Measurements from ENCODE around the gene MARF1.

MARF1 gene

GRCh38 chr16:15689290-15689689, 46.3 kb upstream of the MARF1 start:
- Histone ChIP-seq H3K9ac (ENCODE audit: low read depth, low read length) (no peak overlapping the region), H3K79me2 (ENCODE audit: insufficient read depth, low read length) (peaks cover 7% of the 10 kb centered on the region; the same call in 1 of the 2 replicates), H3K36me3 (ENCODE audit: insufficient read depth, low read length) (peaks cover 97% of the 10 kb centered on the region), H2AFZ (ENCODE audit: low read depth, low read length) (no peak overlapping the region), H3K4me3 (ENCODE audit: low read depth in 1 of 2, low read length in 2 of 2) (no peak overlapping the region), H3K27me3 (ENCODE audit: insufficient read depth, low read length, poor library complexity) (no peaks in the 10 kb centered on the region), H3K9me3 (ENCODE audit: insufficient read depth, low read length, severe bottlenecking) (no peaks in the 10 kb centered on the region), H3K27ac (ENCODE audit: low read length) (no peak overlapping the region), H3K4me1 (ENCODE audit: insufficient read depth, low read length) (no peaks in the 10 kb centered on the region), H3K4me2 (ENCODE audit: insufficient read depth, low read length) (no peak overlapping the region), H4K20me1 (ENCODE audit: insufficient read depth, low read length) (peaks cover 9% of the 10 kb centered on the region; the same call in 1 of the 2 replicates)
- DNase-seq (no peak), ATAC-seq (ENCODE audit: insufficient read depth, low read depth) (no peak)
- TF ChIP-seq CTCF (IDR thresholded peaks at IDR 0.05; ENCODE audit: borderline replicate concordance, extremely low read depth, low read length, poor library complexity, severe bottlenecking) (no peak), EZH2 (IDR thresholded peaks at IDR 0.05; ENCODE audit: borderline replicate concordance, low read depth, low read length, severe bottlenecking) (no peak)

GRCh38 chr16:15686287-15686686, 43.3 kb upstream of the MARF1 start:
- H3K4me1 ChIP-seq (ENCODE audit: insufficient read depth, low read length), result no peaks in the 10 kb centered on the region
- ATAC-seq (ENCODE audit: insufficient read depth, low read depth) (no peak), DNase-seq (no peak)
- H2AFZ ChIP-seq (ENCODE audit: low read depth, low read length), result no peak overlapping the region
- peaks cover 95% of the 10 kb centered on the region for H3K36me3 ChIP-seq (ENCODE audit: insufficient read depth, low read length)
- no peaks in the 10 kb centered on the region for H3K27me3 ChIP-seq (ENCODE audit: insufficient read depth, low read length, poor library complexity)
- H4K20me1 ChIP-seq (ENCODE audit: insufficient read depth, low read length), result 0 out of 2 replicates have a peak, but pooled peaks cover 5% of the 10 kb centered on the region
- no peaks in the 10 kb centered on the region for H3K9me3 ChIP-seq (ENCODE audit: insufficient read depth, low read length, severe bottlenecking)
- TF ChIP-seq CTCF (IDR thresholded peaks at IDR 0.05; ENCODE audit: borderline replicate concordance, extremely low read depth, low read length, poor library complexity, severe bottlenecking), result no peak
- TF ChIP-seq EZH2 (IDR thresholded peaks at IDR 0.05; ENCODE audit: borderline replicate concordance, low read depth, low read length, severe bottlenecking), result no peak
- peaks cover 16% of the 10 kb centered on the region for H3K79me2 ChIP-seq (ENCODE audit: insufficient read depth, low read length)
- no peak overlapping the region for H3K4me2 ChIP-seq (ENCODE audit: insufficient read depth, low read length)
- H3K27ac ChIP-seq (ENCODE audit: low read length), result no peak overlapping the region
- no peak overlapping the region for H3K9ac ChIP-seq (ENCODE audit: low read depth, low read length)
- H3K4me3 ChIP-seq (ENCODE audit: low read depth in 1 of 2, low read length in 2 of 2), result no peak overlapping the region

GRCh38 chr16:15682105-15682570, 39.2 kb upstream of the MARF1 start:
- Histone ChIP-seq H2AFZ (ENCODE audit: low read depth, low read length) (no peak overlapping the region), H3K27ac (ENCODE audit: low read length) (no peak overlapping the region), H4K20me1 (ENCODE audit: insufficient read depth, low read length) (0 out of 2 replicates have a peak, but pooled peaks cover 2% of the 10 kb centered on the region), H3K4me3 (ENCODE audit: low read depth in 1 of 2, low read length in 2 of 2) (no peak overlapping the region), H3K9me3 (ENCODE audit: insufficient read depth, low read length, severe bottlenecking) (no peaks in the 10 kb centered on the region), H3K4me1 (ENCODE audit: insufficient read depth, low read length) (no peaks in the 10 kb centered on the region), H3K27me3 (ENCODE audit: insufficient read depth, low read length, poor library complexity) (no peaks in the 10 kb centered on the region), H3K36me3 (ENCODE audit: insufficient read depth, low read length) (peaks cover 84% of the 10 kb centered on the region), H3K9ac (ENCODE audit: low read depth, low read length) (no peak overlapping the region), H3K4me2 (ENCODE audit: insufficient read depth, low read length) (no peak overlapping the region), H3K79me2 (ENCODE audit: insufficient read depth, low read length) (peaks cover 22% of the 10 kb centered on the region)
- peak; percentile 59; the same call in 1 of the 3 replicates for ATAC-seq (ENCODE audit: insufficient read depth, low read depth)
- DNase-seq, result no peak
- TF ChIP-seq EZH2 (IDR thresholded peaks at IDR 0.05; ENCODE audit: borderline replicate concordance, low read depth, low read length, severe bottlenecking) (no peak), CTCF (IDR thresholded peaks at IDR 0.05; ENCODE audit: borderline replicate concordance, extremely low read depth, low read length, poor library complexity, severe bottlenecking) (peak; percentile 47)
